Liver (tissue), 9 donors: Measurements from ENCODE around the gene PIEZO1. TPM values are rescaled to one million over a fixed set of nuclear protein-coding genes. Genes with fewer than 3 reads are reported as not detected.

Experiments used
- DNase-seq: peaks from one replicate; pipeline ENCODE4 v3.0.0-alpha.2; 2017; ENCODE audit warnings: low spot score
- H3K27ac ChIP-seq, 2 donors: one replicate each; pipeline ENCODE4 v1.7.0; 2013; ENCODE audit warnings: inconsistent platforms in 2 of 2, low read length in 2 of 2, control low read depth in 1 of 2, low read depth in 1 of 2, mild to moderate bottlenecking in 1 of 2
- H3K27me3 ChIP-seq, 4 donors: one replicate each; pipeline versions ENCODE4 v1.6.1 to v1.7.0; 2013; ENCODE audit warnings: low read length in 3 of 4, inconsistent platforms in 1 of 4, mild to moderate bottlenecking in 1 of 4, moderate library complexity in 1 of 4; ENCODE audit not compliant: control insufficient read depth in 4 of 4, insufficient read depth in 4 of 4
- H3K36me3 ChIP-seq, 4 donors: one replicate each; pipeline versions ENCODE4 v1.6.1 to v1.7.0; 2013; ENCODE audit warnings: low read length in 3 of 4, mild to moderate bottlenecking in 3 of 4, low read depth in 1 of 4, moderate library complexity in 1 of 4; ENCODE audit not compliant: control insufficient read depth in 4 of 4, insufficient read depth in 3 of 4
- H3K4me1 ChIP-seq, 4 donors: one replicate each; pipeline versions ENCODE4 v1.6.1 to v1.7.0; 2013; ENCODE audit warnings: low read length in 3 of 4, mild to moderate bottlenecking in 3 of 4, moderate library complexity in 1 of 4; ENCODE audit not compliant: control insufficient read depth in 4 of 4, insufficient read depth in 4 of 4
- H3K4me3 ChIP-seq, 3 donors: one replicate each; pipeline versions ENCODE4 v1.6.1 to v1.7.0; 2013; ENCODE audit warnings: low read length in 3 of 3, control low read depth in 1 of 3, low read depth in 1 of 3, mild to moderate bottlenecking in 1 of 3
- H3K9ac ChIP-seq, 2 donors: one replicate each; pipeline ENCODE4 v1.7.0; 2013; ENCODE audit warnings: low read length in 2 of 2, mild to moderate bottlenecking in 2 of 2, moderate library complexity in 2 of 2, control low read depth in 1 of 2, low read depth in 1 of 2
- H3K9me3 ChIP-seq, 4 donors: one replicate each; pipeline versions ENCODE4 v1.6.1 to v1.7.0; 2013; ENCODE audit warnings: low read length in 3 of 4; ENCODE audit not compliant: control insufficient read depth in 4 of 4
- ATF3 ChIP-seq: IDR thresholded peaks from 2 replicates; pipeline ENCODE4 v1.6.1; 2016; ENCODE audit warnings: antibody characterized with exemption
- CTCF ChIP-seq: fragments of 150-350 bp; IDR thresholded peaks from 2 replicates; pipeline ENCODE4 v1.5.1; 2017; ENCODE audit warnings: improper control_type of control experiment, low read depth, low read length; ENCODE audit not compliant: missing input control
- FOXA1 ChIP-seq: IDR thresholded peaks from 2 replicates; pipeline ENCODE4 v1.6.1; 2016; ENCODE audit warnings: antibody characterized with exemption
- FOXA2 ChIP-seq: IDR thresholded peaks from 2 replicates; pipeline ENCODE4 v1.6.1; 2016; ENCODE audit warnings: antibody characterized with exemption
- GABPA ChIP-seq, 2 donors: IDR thresholded peaks in 1 of 2; conservative IDR thresholded peaks in 1 of 2; 2 replicates each; pipeline ENCODE4 v1.6.1; 2016; ENCODE audit warnings: antibody characterized with exemption in 2 of 2, mild to moderate bottlenecking in 1 of 2, moderate library complexity in 1 of 2
- HNF4A ChIP-seq, 2 donors: conservative IDR thresholded peaks; 2 replicates each; pipeline ENCODE4 v1.6.1; 2016; ENCODE audit warnings: antibody characterized with exemption in 2 of 2, mild to moderate bottlenecking in 2 of 2
- HNF4G ChIP-seq: IDR thresholded peaks from 2 replicates; pipeline ENCODE4 v1.6.1; 2016; ENCODE audit warnings: antibody characterized with exemption
- REST ChIP-seq: IDR thresholded peaks from 2 replicates; pipeline ENCODE4 v1.6.1; 2016; ENCODE audit warnings: antibody characterized with exemption, mild to moderate bottlenecking
- RXRA ChIP-seq, 2 donors: IDR thresholded peaks; 2 replicates each; pipeline ENCODE4 v1.6.1; 2017 to 2018; ENCODE audit warnings: antibody characterized with exemption in 2 of 2, mild to moderate bottlenecking in 1 of 2
- TAF1 ChIP-seq: conservative IDR thresholded peaks from 2 replicates; pipeline ENCODE4 v1.6.1; 2016; ENCODE audit warnings: antibody characterized with exemption, mild to moderate bottlenecking
- YY1 ChIP-seq: IDR thresholded peaks from 2 replicates; pipeline ENCODE4 v1.6.1; 2016; ENCODE audit warnings: antibody characterized with exemption, mild to moderate bottlenecking
- ZBTB33 ChIP-seq: IDR thresholded peaks from 2 replicates; pipeline ENCODE4 v1.6.1; 2016; ENCODE audit warnings: antibody characterized with exemption
- WGBS: extraction: QIAGEN DNeasy Blood & Tissue Kit; methylation state at CpG from one replicate; pipeline ENCODE4 v1.1.7; 2013; 5-methylcytosine and 5-hydroxymethylcytosine counted together
- polyA plus RNA-seq, 2 donors: library from polyadenylated mRNA; stranded (reverse) in 1 of 2; unstranded in 1 of 2; fragments of 200-250 nt in 1 of 2; fragments of >200 nt in 1 of 2; fragmentation: Nextera tagmentation in 1 of 2; extraction: Ambion mirVana in 1 of 2; gene quantifications; one replicate each; pipeline versions ENCODE4 v1.2.1 to v1.2.3, GENCODE V29; 2013 to 2015
- total RNA-seq, 2 donors: library from RNA; depleted of rRNA; stranded (reverse); fragments of >200 nt; gene quantifications; one replicate each; pipeline ENCODE4 v1.2.3, GENCODE V29; 2014
- donor health status: healthy.
- donor health status: healthy.
- donor health status: healthy.
- donor health status: healthy.
- donor health status: healthy.

PIEZO1 gene
- total and polyA plus RNA-seq, 4 donors: 15.3 to 74.7 (median 59.2) TPM

GRCh38 chr16:88819126-88819525, 34.1 kb upstream of the PIEZO1 start (continued):
- no peak for TF ChIP-seq CTCF

- no peaks in the 10 kb centered on the region for H3K27me3 ChIP-seq
- TF ChIP-seq ATF3 (no peak), RXRA (IDR thresholded peaks at IDR 0.05) (no peak), FOXA2 (no peak), ZBTB33 (no peak), TAF1 (no peak), HNF4A (conservative IDR thresholded peaks at IDR 0.05) (no peak), REST (no peak), FOXA1 (no peak)
- no peak for DNase-seq
- no peak overlapping the region for H3K9ac ChIP-seq
- peaks cover 0 to 15% (median 3%) of the 10 kb centered on the region in 4 donors for H3K36me3 ChIP-seq
- H3K9me3 ChIP-seq: no peaks in the 10 kb centered on the region
- no peak overlapping the region for H3K27ac ChIP-seq
- no peak overlapping the region for H3K4me3 ChIP-seq
- WGBS: 93% methylated on average over 18 of the region's 18 CpGs
- H3K4me1 ChIP-seq: no peaks in the 10 kb centered on the region
Observed at GRCh38 chr16:88818575-88818874, 33.5 kb upstream of the PIEZO1 start.

- no peak for TF ChIP-seq HNF4G
- TF ChIP-seq REST: no peak
- no peak for TF ChIP-seq YY1
- TF ChIP-seq GABPA (IDR thresholded peaks at IDR 0.05 in 1 of 2, conservative IDR thresholded peaks at IDR 0.05 in 1 of 2): no peak
- Histone ChIP-seq H3K4me3 (no peak overlapping the region), H3K27me3 (no peaks in the 10 kb centered on the region), H3K9ac (no peak overlapping the region), H3K27ac (no peak overlapping the region), H3K4me1 (no peaks in the 10 kb centered on the region), H3K9me3 (no peaks in the 10 kb centered on the region), H3K36me3 (peaks cover 0 to 13% (median 3%) of the 10 kb centered on the region in 4 donors)
- no peak for DNase-seq
- 90% methylated on average over 40 of the region's 40 CpGs for WGBS
Observed at GRCh38 chr16:88817785-88818574, 33.0 kb upstream of the PIEZO1 start.
